ENCODE data around the gene DGKQ.

Gene DGKQ

GRCh38 chr4:970854-971520 lies 2.4 kb downstream of the DGKQ start:
- H3K9ac ChIP-seq (ENCODE audit: low read length): no peak overlapping the region
- no peaks in the 10 kb centered on the region for H3K4me1 ChIP-seq (ENCODE audit: low read length)
- TF ChIP-seq, protein P1, sequence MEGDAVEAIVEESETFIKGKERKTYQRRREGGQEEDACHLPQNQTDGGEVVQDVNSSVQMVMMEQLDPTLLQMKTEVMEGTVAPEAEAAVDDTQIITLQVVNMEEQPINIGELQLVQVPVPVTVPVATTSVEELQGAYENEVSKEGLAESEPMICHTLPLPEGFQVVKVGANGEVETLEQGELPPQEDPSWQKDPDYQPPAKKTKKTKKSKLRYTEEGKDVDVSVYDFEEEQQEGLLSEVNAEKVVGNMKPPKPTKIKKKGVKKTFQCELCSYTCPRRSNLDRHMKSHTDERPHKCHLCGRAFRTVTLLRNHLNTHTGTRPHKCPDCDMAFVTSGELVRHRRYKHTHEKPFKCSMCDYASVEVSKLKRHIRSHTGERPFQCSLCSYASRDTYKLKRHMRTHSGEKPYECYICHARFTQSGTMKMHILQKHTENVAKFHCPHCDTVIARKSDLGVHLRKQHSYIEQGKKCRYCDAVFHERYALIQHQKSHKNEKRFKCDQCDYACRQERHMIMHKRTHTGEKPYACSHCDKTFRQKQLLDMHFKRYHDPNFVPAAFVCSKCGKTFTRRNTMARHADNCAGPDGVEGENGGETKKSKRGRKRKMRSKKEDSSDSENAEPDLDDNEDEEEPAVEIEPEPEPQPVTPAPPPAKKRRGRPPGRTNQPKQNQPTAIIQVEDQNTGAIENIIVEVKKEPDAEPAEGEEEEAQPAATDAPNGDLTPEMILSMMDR (IDR thresholded peaks at IDR 0.05; ENCODE audit: low read length): no peak
- TF ChIP-seq EZH2 (optimal IDR thresholded peaks at IDR 0.05; ENCODE audit: low read depth, low read length) (no peak), EZH2phosphoT487 (IDR thresholded peaks at IDR 0.05; ENCODE audit: low read length) (no peak)

DNA sequence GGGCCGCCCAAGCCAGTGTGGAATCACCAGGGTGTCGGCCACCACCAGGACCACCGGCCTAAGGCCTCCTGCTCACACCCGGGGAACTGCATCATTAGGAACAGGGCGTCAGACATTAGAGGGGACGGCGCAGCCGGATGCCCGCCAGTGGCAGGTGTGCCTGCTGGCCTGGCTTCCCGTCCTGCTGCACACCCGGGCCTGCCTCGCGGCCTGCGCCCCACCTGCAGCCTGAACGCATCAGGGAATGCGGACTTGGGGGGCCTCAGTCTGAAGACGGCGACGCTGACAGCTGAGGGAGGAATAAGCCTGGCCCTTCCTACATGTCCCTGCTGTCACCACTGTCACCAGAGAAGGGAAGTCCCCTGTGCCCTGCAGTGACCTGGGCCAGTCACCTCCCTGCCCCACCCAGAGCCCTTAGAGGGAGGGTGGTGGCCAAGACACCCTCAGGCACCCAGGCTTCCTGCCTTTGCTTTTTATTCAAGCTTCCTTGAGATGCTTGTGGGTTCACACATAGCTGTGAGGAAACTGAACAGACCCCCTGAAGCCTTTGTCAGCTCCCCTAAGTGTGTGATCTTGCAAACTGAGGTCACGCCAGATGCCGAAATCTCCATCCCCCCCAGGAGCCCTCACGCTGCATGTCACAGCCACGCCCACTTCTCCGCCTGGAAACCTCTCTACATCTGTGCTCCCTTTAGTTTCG lies 3.2 kb downstream of the DGKQ start:
- Histone ChIP-seq H3K27ac (ENCODE audit: low read length) (no peak overlapping the region), H3K4me2 (ENCODE audit: low read depth, low read length) (no peak overlapping the region), H3K79me2 (ENCODE audit: low read length) (no peaks in the 10 kb centered on the region), H3K4me3 (ENCODE audit: low read length) (no peak overlapping the region), H3K9me2 (replicated peaks; ENCODE audit: insufficient read depth, low read length) (no peaks in the 10 kb centered on the region), H3K36me3 (replicated peaks; ENCODE audit: insufficient read depth, low read length) (no peaks in the 10 kb centered on the region), H3F3A (ENCODE audit: insufficient read depth, low read length) (no peaks in the 10 kb centered on the region), H3K4me1 (ENCODE audit: low read length) (no peaks in the 10 kb centered on the region), H3K9ac (ENCODE audit: low read length) (no peak overlapping the region), H4K20me1 (ENCODE audit: insufficient read depth, low read length) (no peaks in the 10 kb centered on the region), H3K9me3 (replicated peaks; ENCODE audit: insufficient read depth, low read length) (no peaks in the 10 kb centered on the region), H2AFZ (ENCODE audit: low read length) (no peak overlapping the region), H3K27me3 (replicated peaks; ENCODE audit: insufficient read depth, low read length) (no peaks in the 10 kb centered on the region)
- TF ChIP-seq, protein P1 (IDR thresholded peaks at IDR 0.05; ENCODE audit: low read length): no peak
- TF ChIP-seq EZH2 (optimal IDR thresholded peaks at IDR 0.05; ENCODE audit: low read depth, low read length) (no peak), EZH2phosphoT487 (IDR thresholded peaks at IDR 0.05; ENCODE audit: low read length) (no peak)
- no peak for DNase-seq

More at GRCh38 chr4:970854-971520, 2.4 kb downstream of the DGKQ start:
- Histone ChIP-seq H3K4me2 (ENCODE audit: low read depth, low read length) (no peak overlapping the region), H4K20me1 (ENCODE audit: insufficient read depth, low read length) (no peaks in the 10 kb centered on the region), H3F3A (ENCODE audit: insufficient read depth, low read length) (no peaks in the 10 kb centered on the region), H3K9me2 (replicated peaks; ENCODE audit: insufficient read depth, low read length) (no peaks in the 10 kb centered on the region), H3K9me3 (replicated peaks; ENCODE audit: insufficient read depth, low read length) (no peaks in the 10 kb centered on the region), H3K36me3 (replicated peaks; ENCODE audit: insufficient read depth, low read length) (no peaks in the 10 kb centered on the region), H3K27me3 (replicated peaks; ENCODE audit: insufficient read depth, low read length) (no peaks in the 10 kb centered on the region), H3K79me2 (ENCODE audit: low read length) (no peaks in the 10 kb centered on the region), H3K4me3 (ENCODE audit: low read length) (no peak overlapping the region), H3K27ac (ENCODE audit: low read length) (no peak overlapping the region), H2AFZ (ENCODE audit: low read length) (no peak overlapping the region)
- no peak for DNase-seq

DNA sequence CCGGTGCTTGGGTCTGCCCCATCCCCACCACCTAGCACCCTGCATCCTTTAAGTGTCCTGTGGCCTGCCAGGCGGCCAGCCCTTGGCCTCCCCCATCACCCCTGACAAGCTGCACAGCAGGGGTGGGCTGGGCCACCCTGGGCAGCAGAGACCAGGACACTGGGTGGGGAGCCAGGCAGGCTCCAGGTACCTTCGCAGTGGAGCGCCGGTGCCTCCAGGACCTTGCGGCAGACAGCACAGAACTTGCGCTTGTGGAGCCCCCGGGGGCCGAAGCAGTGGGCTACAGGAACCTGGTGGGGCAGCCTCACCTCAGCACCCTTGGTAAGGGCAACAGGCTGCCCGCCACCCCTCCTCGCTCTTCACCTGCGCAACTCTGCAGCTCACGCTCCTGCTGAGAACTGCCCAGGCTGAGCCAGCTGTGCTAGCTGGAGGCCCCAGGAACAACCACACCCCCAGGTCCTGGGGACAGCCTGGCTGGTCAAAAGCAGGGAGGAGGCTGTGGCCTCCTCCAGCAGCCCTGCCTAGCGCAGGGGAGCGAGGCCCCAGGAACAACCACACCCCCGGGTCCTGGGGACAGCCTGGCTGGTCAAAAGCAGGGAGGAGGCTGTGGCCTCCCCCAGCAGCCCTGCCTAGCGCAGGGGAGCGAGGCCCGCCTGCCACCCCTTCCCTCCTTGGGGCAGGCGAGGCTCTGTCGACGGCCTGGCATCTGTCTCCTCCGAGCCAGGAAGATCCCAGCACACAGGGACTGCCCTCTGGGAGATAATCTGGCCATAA lies 4.6 kb downstream of the DGKQ start:
- Histone ChIP-seq H3F3A (ENCODE audit: insufficient read depth, low read length) (no peaks in the 10 kb centered on the region), H3K4me2 (ENCODE audit: low read depth, low read length) (no peak overlapping the region), H4K20me1 (ENCODE audit: insufficient read depth, low read length) (no peaks in the 10 kb centered on the region), H3K9me2 (replicated peaks; ENCODE audit: insufficient read depth, low read length) (no peaks in the 10 kb centered on the region), H3K27me3 (replicated peaks; ENCODE audit: insufficient read depth, low read length) (no peaks in the 10 kb centered on the region), H3K4me1 (ENCODE audit: low read length) (no peaks in the 10 kb centered on the region), H3K36me3 (replicated peaks; ENCODE audit: insufficient read depth, low read length) (no peaks in the 10 kb centered on the region), H3K9me3 (replicated peaks; ENCODE audit: insufficient read depth, low read length) (no peaks in the 10 kb centered on the region), H2AFZ (ENCODE audit: low read length) (no peak overlapping the region), H3K27ac (ENCODE audit: low read length) (no peak overlapping the region), H3K9ac (ENCODE audit: low read length) (no peak overlapping the region), H3K4me3 (ENCODE audit: low read length) (no peak overlapping the region), H3K79me2 (ENCODE audit: low read length) (no peaks in the 10 kb centered on the region)
- DNase-seq: no peak
- TF ChIP-seq, protein P1 (IDR thresholded peaks at IDR 0.05; ENCODE audit: low read length): no peak
- TF ChIP-seq EZH2 (optimal IDR thresholded peaks at IDR 0.05; ENCODE audit: low read depth, low read length): no peak
